T1000 (cell line): ENCODE data around the gene LAMTOR4.
A peak's percentile ranks its signal among the peaks of the same experiment; 100 is the strongest.

Source experiments
- DNase-seq: peaks from one replicate; lab custom pipeline; 2025; ENCODE audit warnings: mixed read lengths; lab: John Stamatoyannopoulos, UW

The LAMTOR4 gene

GRCh38 chr7:100153708-100154535 lies 5.2 kb downstream of the LAMTOR4 start:
- DNase-seq: no peak

GRCh38 chr7:100154651-100155491 lies 6.2 kb downstream of the LAMTOR4 start:
- DNase-seq: no peak

- DNase-seq: no peak
These were observed 7.0 kb downstream of the LAMTOR4 start for GRCh38 chr7:100155553-100156317.

DNA sequence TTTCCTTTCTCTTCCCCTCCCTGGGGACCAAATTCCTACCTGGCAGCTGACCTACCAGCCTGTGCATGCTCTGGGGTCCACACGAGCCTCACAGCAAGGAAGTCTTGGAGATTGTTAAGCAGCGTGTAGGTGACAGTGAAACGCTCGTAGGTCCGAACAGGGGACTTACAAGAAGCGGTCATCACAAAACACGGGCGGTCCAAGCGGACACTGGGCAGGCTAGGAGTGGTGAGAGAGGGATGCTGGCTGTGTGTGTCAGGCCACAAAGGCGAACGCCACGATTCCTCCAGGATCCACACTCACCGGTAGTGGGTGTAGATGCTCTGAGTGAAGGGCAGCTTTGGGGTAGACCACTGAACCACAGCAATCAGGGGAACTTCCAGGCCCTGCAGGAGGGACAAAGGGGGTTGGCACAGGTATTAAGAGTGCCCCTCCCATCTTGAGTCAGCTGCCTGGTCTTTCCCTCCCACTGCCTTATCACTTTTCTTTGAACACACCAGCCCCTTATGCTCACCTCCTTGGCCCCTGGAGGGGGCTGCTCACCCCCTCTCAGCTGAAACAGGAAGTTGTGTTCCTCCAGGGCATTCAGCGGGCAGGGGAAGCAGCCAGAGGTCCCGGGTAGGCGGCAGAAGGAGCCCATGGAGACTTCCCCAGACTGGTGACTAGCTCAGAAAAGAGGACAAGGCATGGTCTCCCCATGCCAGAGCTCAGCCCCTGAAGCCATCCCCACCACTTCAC lies 7.8 kb downstream of the LAMTOR4 start:
- DNase-seq: no peak

DNA sequence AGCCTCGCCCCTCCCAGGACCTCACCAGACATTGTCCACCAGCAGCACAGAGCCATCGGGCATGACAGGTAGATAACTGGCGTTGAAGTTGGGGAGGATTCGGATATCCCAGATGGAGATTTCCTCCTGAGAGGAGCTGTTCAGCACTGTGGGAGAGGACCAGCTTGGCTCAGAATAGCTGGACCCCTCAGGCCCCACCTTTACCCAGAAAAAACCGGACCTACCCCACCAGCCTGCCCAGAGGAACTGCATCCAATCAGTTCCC lies 8.3 kb downstream of the LAMTOR4 start:
- no peak for DNase-seq

DNA sequence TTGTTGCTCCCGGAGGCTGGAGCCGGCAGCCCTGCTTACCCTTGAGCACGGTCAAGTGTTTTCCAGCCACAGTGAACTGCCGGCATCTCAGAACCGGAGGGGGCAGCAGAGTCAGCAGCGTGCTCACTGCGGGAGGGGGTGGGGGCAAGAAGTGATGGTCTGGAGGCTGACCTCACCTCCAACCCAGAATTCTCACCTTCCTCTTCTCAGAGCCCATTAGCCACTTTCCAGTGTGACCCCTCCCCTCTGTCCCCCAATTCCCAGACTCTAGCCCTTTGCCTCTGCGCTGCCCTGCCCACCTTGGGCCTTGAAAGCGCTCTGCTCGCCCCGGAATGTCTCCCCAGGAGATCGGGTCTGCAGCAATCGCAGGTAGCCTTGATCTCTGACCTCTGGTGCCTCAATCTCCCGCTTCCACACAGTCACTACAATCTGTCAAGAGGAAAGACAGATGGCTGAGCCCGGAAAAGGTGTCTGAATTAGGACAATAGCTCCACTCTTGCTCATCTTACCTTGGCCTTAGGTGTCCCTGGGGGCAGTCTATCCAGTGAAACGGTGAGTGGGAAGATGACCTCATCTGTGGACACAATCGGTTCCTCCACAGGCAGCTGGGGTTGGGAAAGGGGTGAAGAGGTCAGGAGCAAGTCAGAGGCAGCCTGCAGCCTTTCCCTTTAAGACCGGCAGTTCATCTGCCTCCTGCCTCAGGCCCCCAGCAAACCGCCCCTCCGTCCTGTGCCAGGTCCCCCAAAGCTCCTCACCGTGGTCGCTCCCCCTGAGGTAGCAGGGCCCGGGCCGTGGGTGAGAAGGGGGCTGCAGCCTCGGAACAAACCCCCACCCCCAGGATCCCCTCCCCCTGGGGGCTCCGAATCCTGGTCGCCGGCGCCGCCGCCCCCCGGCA lies 8.9 kb downstream of the LAMTOR4 start:
- DNase-seq: no peak

DNA sequence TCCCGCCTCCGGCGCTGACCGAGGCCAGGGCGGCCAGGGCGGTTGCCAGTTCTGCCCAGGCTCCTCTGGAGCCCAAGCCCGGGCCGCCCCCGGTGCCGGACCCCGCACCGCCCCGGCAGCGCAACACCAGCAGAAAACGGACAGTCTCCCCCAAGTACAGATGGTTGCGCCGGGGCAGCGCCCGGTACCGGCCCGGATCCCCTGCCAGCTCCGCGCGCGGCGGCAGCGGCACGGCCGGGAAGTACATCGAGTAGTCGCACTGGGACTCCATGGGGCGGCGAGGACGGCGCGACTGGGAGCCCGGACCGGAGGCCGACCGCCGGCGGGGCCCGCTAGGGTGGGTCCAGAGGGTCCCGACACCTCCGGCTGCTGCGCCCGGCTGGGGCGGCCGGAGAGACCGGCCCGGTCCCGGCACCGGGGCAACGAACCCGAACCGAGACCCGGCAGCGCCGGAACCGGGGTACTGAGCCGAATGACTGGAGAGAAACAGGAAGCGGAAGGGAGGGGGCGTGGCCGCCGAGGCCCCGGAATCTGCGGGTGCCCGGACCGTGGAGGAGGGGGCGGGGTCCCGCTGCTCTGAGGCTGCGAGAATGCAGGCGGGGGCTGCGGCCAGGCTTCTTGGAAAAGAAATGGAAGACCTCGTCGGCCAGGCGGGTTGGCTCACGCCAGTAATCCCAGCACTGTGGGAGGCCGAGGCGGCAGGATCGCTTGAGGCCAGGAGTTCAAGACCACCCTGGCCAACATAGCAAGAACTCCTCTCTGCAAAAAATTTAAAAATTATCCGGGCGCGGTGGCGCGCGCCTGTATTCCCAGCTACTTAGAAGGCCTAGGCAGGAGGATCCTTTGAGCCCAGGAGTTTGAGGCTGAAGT lies 9.7 kb downstream of the LAMTOR4 start, which contains the start of gene TRAPPC14:
TSS of gene TRAPPC14 (minus strand) at position 495 of the 870 bp plus-strand sequence. CDS start at position 271, 224 bp downstream.
- peak; percentile 62 for DNase-seq

- DNase-seq: no peak
These were observed 10.4 kb downstream of the LAMTOR4 start for GRCh38 chr7:100159099-100159623.

DNA sequence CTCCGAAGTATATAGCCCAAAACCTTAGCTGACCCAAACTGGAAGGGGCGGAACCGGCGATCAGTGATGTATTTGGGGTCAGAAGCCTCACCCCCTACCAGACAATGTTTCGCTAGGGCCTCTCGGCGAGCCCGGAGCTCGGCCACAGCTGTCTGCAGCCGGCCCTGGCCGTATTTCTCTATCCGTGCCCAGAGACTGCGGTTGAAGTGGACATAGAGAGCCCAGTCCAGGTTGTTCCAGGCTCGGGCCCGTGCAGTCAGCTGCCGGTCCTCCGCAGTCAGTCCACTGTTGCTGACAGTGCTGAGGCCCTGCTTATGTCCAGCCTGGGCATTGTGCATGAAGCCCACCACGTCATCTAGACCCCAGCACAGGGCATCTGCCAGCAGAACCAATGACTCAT lies 11.3 kb downstream of the LAMTOR4 start:
- DNase-seq: no peak

DNA sequence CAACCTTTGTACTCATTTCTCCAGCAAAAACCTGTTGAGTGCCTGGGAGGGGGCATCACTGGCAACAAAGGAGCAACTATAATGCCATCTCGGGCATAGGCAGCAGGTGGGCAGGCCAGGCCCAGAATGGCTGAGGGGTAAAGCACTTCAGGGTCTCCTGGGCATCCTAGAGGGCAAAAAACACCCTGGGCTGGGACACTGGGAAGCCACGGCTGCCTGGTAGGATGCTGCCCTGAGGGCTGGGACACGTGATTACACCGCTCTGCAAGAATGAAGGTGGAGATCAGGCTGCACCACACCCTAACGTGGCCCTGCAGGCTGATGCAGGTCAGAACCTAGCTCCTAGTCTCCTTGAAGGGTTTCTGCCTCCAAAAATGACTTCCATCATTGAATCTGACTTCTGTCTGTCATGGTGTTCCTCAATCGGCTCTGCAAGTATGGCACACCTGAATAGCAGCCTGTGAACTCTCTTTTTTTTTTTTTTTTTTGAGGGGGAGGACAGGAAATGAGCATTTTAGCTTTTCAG lies 14.4 kb downstream of the LAMTOR4 start:
- no peak for DNase-seq

DNA sequence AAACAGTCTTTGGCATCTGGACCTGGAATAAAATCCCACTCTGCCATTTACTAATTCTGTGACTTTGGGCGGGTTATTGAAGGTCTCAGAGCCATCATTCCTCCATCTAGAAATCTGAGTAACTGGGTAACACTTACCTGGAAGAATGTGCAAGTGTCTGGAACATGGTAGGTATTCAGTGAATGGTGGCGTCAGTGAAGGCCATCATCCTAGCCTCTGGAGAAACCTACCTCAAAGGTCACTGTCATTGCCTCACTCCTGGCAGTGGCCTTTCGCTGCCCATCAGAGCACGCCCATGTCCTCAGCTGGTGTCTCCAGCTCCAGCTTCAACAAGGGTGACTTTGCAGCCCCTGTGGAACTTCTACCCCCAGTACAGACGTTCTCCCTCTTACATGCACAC lies 15.2 kb downstream of the LAMTOR4 start:
- no peak for DNase-seq

- DNase-seq: no peak
These were observed 17.7 kb downstream of the LAMTOR4 start for GRCh38 chr7:100166317-100166940.

DNA sequence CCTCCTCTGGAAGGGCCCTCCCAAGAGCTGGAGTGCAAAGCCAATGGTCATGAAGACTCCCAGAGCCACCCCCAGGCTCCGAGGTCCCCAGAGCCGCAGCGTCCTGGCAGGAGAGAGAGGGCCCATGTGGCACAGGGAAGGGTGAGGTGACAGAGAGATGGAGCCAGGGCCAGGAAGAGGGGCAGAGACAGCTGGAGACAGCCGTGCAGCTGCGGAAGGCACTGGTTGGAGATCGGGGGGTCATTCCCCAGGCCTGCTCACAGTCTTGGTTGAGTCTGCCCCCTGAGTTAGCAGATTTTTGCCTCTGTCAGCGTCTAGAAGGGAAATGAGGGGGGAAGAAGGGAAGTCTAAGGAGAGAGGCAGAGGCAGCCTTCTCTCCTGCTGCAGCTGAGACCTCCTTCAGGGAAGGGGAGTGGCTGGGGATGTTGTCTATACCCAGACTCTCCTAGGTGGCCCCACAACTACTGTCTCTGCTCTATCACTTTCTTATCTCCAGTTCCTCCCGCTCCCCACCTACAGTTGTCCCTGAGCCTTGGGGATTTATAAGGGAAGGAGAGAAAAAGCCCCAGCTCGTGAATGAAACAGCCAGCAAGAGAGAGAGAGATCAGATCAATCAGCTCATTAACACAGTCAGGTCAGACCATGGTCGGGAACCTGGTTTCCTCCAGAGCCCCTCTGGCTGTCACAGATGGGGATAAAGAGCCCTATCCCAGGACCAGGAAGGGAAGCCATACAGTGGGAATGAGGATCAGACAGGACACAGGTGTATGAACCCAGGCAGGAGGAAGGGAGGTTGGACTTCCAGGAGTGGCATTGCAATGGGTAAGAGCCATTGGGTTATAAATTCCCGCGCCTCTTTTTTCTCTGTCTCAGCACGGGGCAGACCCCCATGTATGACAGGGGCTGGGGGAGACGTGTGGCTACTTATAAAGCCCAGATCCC lies 18.5 kb downstream of the LAMTOR4 start:
- no peak for DNase-seq

DNA sequence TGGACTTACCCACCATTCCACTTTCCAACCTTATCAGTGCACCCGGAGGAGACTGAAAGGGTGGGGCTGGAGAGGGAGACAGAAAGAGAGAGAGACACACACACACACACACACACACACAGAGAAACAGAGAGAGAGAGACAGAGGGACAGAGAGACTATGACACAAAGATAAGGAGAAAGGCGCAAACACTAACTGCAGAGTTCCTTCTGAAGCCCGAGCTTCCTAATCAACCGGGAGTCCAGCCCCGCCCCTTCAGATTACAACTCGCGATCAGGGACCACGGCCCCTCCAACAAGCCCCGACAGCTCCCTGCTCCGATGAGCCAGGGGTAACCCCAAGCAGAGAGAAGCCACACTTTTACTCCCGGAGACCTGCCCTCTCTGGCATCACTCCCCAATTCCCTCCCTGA lies 19.2 kb downstream of the LAMTOR4 start:
- DNase-seq: no peak

DNA sequence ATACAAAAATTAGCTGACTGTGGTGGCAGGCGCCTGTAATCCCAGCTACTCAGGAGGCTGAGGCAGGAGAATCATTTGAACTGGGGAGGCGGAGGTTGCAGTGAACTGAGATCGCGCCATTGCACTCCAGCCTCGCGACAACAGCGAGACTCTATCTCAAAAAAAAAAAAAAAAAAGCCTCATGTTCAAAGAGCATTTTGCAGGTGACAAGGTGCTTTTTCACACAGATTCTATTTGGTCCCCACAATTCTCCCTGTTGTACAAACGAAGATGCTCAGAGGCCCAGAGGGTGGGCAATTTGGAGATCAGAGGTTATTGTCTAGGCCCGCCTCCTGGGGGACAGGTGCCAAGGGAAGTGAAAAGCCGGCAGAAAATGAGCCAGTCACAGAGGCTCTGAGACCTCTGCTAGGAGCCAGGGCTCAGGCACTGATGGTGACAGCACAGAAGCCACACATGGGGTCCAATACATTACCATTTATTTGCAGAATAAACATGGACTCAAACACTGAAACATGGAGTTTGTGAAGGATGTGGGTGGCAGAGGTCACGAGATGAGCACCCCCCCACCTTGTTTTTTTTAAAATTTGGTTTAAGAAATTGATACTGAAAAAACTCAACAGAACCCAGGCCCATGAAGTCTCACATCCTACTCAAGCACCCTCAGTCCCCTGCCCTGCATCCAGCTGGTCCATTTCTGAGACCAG lies 20.6 kb downstream of the LAMTOR4 start:
- no peak for DNase-seq

GRCh38 chr7:100170101-100170897 lies 21.6 kb downstream of the LAMTOR4 start:
- no peak for DNase-seq
